ENCODE results near the gene CRIM1.

The CRIM1 gene

GRCh38 chr2:36520431-36520830 lies 164.9 kb downstream of the CRIM1 start:
- DNase-seq (ENCODE audit: low read depth in 2 of 2) = no peak

GRCh38 chr2:36523153-36523552 lies 167.6 kb downstream of the CRIM1 start:
- no peak for DNase-seq (ENCODE audit: low read depth in 2 of 2)

GRCh38 chr2:36525245-36525644 lies 169.7 kb downstream of the CRIM1 start:
- DNase-seq (ENCODE audit: low read depth in 2 of 2) = no peak

GRCh38 chr2:36526226-36526625 lies 170.6 kb downstream of the CRIM1 start:
- no peak for DNase-seq (ENCODE audit: low read depth in 2 of 2)

- DNase-seq (ENCODE audit: low read depth in 2 of 2) = no peak
These were observed 172.7 kb downstream of the CRIM1 start for GRCh38 chr2:36528274-36528673.

- DNase-seq (ENCODE audit: low read depth in 2 of 2) = no peak
These were observed 173.3 kb downstream of the CRIM1 start for GRCh38 chr2:36528766-36529392.

GRCh38 chr2:36530178-36530982 lies 174.8 kb downstream of the CRIM1 start:
- no peak for DNase-seq (ENCODE audit: low read depth in 2 of 2)

- no peak for DNase-seq (ENCODE audit: low read depth in 2 of 2)
These were observed 175.4 kb downstream of the CRIM1 start for GRCh38 chr2:36530983-36531354.

- no peak for DNase-seq (ENCODE audit: low read depth in 2 of 2)
These were observed 178.8 kb downstream of the CRIM1 start for GRCh38 chr2:36534275-36534799.

GRCh38 chr2:36535099-36535498 lies 179.5 kb downstream of the CRIM1 start:
- DNase-seq (ENCODE audit: low read depth in 2 of 2) = no peak

- DNase-seq (ENCODE audit: low read depth in 2 of 2) = no peak
These were observed 181.2 kb downstream of the CRIM1 start for GRCh38 chr2:36536776-36537175.

- no peak for DNase-seq (ENCODE audit: low read depth in 2 of 2)
These were observed 182.8 kb downstream of the CRIM1 start for GRCh38 chr2:36538335-36538734.

- DNase-seq (ENCODE audit: low read depth in 2 of 2) = no peak
These were observed 184.1 kb downstream of the CRIM1 start for GRCh38 chr2:36539631-36540030.

GRCh38 chr2:36540986-36541754 lies 185.6 kb downstream of the CRIM1 start:
- DNase-seq (ENCODE audit: low read depth in 2 of 2) = no peak

- no peak for DNase-seq (ENCODE audit: low read depth in 2 of 2)
These were observed 186.5 kb downstream of the CRIM1 start for GRCh38 chr2:36541891-36542595.

GRCh38 chr2:36544638-36545338 lies 189.2 kb downstream of the CRIM1 start:
- no peak for DNase-seq (ENCODE audit: low read depth in 2 of 2)

GRCh38 chr2:36545871-36546416 lies 190.4 kb downstream of the CRIM1 start:
- DNase-seq (ENCODE audit: low read depth in 2 of 2) = no peak

GRCh38 chr2:36547906-36548305 lies 192.3 kb downstream of the CRIM1 start:
- no peak for DNase-seq (ENCODE audit: low read depth in 2 of 2)

GRCh38 chr2:36549165-36549574 lies 193.6 kb downstream of the CRIM1 start:
- DNase-seq (ENCODE audit: low read depth in 2 of 2) = no peak

GRCh38 chr2:36550006-36550405 lies 194.4 kb downstream of the CRIM1 start:
- DNase-seq (ENCODE audit: low read depth in 2 of 2) = no peak

- no peak for DNase-seq (ENCODE audit: low read depth in 2 of 2)
These were observed 198.1 kb downstream of the CRIM1 start for GRCh38 chr2:36553683-36554082.
